ENCODE data around the gene DHRS9. TPM values are rescaled to one million over a fixed set of nuclear protein-coding genes. Genes with fewer than 3 reads are reported as not detected.

DHRS9 gene
- total RNA-seq, 2 donors from 2014 or later: 0.32 to 0.34 TPM

DNA sequence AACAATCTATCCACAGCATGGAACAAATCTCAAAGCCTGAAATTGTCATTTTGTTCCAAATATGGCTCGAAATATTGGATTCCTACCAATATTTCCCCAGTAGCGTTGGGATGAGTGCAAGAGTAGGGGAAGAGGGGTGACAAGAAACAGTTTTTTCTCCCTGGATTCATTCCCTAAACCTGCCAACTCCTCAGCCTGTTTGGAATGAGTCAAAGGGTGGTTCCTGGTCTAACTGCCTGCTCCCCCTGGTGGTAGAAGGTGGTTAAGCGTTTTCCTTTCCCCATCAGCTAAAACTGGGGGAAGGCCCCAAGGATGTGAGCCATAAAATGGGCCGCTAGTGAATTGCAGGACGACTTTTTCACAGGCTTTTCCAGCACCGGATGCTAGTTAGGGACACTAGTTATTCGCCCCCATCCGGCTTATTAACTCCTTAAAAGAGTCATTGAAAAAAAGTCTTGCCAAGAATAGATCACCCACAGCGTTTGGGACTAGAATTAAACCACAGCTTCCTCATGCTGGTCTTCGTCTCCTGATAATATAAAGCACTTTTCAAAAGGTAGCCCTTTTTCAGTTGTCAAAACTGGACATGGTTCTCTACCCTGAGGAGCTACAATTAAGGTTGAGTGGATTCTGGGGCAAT, 72.5 kb downstream of the DHRS9 start:
- H3K4me3 ChIP-seq: no peak overlapping the region
- no peaks in the 10 kb centered on the region for H3K36me3 ChIP-seq
- H3K27me3 ChIP-seq (replicated peaks; ENCODE audit: insufficient read depth): no peaks in the 10 kb centered on the region
- peak; percentile 35 for DNase-seq (ENCODE audit: low spot score)
- peak in 3 of 4 experiments; percentile 48 to 67 (median 53) for TF ChIP-seq CTCF (IDR thresholded peaks at IDR 0.05)
- no peak for TF ChIP-seq POLR2A (IDR thresholded peaks at IDR 0.05)
- TF ChIP-seq POLR2AphosphoS5 (IDR thresholded peaks at IDR 0.05): no peak
- intact Hi-C loops (cut with DNase I): no loop called here
- H3K27ac ChIP-seq: no peak overlapping the region
- H3K4me1 ChIP-seq (replicated peaks): no peaks in the 10 kb centered on the region
- no peaks in the 10 kb centered on the region for H3K9me3 ChIP-seq
- 41% methylated on average over 10 of the region's 10 CpGs for WGBS

DNA sequence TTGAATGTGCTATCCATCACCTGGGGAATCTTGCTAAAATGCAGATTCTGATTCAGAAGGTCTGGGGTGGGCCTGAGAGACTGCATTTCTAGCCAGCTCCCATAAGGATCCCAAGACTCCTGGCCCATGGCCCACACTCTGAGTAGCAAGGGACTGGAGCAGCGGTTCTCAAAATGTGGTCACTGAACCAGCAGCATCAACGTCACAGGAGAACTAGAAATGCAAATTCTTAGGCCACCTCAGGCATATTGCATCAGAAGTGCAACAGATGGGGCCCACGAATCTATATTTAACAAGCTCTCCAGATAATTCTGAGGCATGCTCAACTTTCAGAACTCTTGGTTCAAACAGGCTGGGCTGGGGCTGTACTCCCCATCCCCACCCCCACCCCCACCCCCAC, 74.6 kb downstream of the DHRS9 start:
- H3K36me3 ChIP-seq: no peaks in the 10 kb centered on the region
- DNase-seq (ENCODE audit: low spot score): no peak
- 71% methylated on average over 3 of the region's 3 CpGs for whole genome bisulfite sequencing
- H3K4me3 ChIP-seq: no peak overlapping the region
- TF ChIP-seq POLR2A (IDR thresholded peaks at IDR 0.05) (no peak), CTCF (IDR thresholded peaks at IDR 0.05) (no peak), POLR2AphosphoS5 (IDR thresholded peaks at IDR 0.05) (no peak)
- intact Hi-C loops (cut with DNase I): no loop called here
- no peak overlapping the region for H3K27ac ChIP-seq
- H3K9me3 ChIP-seq: no peaks in the 10 kb centered on the region
- H3K27me3 ChIP-seq (replicated peaks; ENCODE audit: insufficient read depth): no peaks in the 10 kb centered on the region
- no peaks in the 10 kb centered on the region for H3K4me1 ChIP-seq (replicated peaks)

Other genes with a start within 250 kb of the DHRS9 start
- gene SPC25, start 179.1 kb upstream of the DHRS9 start, total RNA-seq: 1 to 10 TPM in 1 of 2 donors, under 1 TPM in 1; 0.91 to 2.2 TPM
- not detected for gene G6PC2, start 168.3 kb upstream of the DHRS9 start, total RNA-seq
- gene ABCB11, start 38.2 kb upstream of the DHRS9 start, total RNA-seq: 1 to 10 TPM in 1 of 2 donors, not detected in 1; 1.2 TPM